GM18498 (cell line): ENCODE data around the gene PNPLA6.

Experiments
- ATAC-seq: cut with Tn5 transposase; IDR thresholded peaks from one replicate; pipeline ENCODE4 v1.9.1; 2021; ENCODE audit warnings: mild to moderate bottlenecking, moderate library complexity; ENCODE audit not compliant: unreplicated experiment

The PNPLA6 gene

GRCh38 chr19:7595466-7596133 is 60.1 kb downstream of the PNPLA6 start, which contains the start of gene CAMSAP3:
Gene CAMSAP3, plus strand, starts transcription at chr19:7595863. Its CDS starts 140 bp downstream, at chr19:7596003.
- ATAC-seq = peak; percentile 66

GRCh38 chr19:7596211-7596937 is 60.9 kb downstream of the PNPLA6 start:
- no peak for ATAC-seq

GRCh38 chr19:7597689-7598088 is 62.2 kb downstream of the PNPLA6 start:
- no peak for ATAC-seq

GRCh38 chr19:7598180-7598579 is 62.7 kb downstream of the PNPLA6 start:
- no peak for ATAC-seq

GRCh38 chr19:7600721-7601120 is 65.2 kb downstream of the PNPLA6 start:
- no peak for ATAC-seq

GRCh38 chr19:7602240-7602934 is 66.9 kb downstream of the PNPLA6 start:
- no peak for ATAC-seq

GRCh38 chr19:7602935-7603497 is 67.5 kb downstream of the PNPLA6 start:
- ATAC-seq = no peak

GRCh38 chr19:7603919-7604318 is 68.4 kb downstream of the PNPLA6 start:
- no peak for ATAC-seq

GRCh38 chr19:7605490-7606222 is 70.1 kb downstream of the PNPLA6 start:
- ATAC-seq = no peak

- no peak for ATAC-seq
These were observed 70.8 kb downstream of the PNPLA6 start for GRCh38 chr19:7606289-7606688.

- no peak for ATAC-seq
These were observed 71.8 kb downstream of the PNPLA6 start for GRCh38 chr19:7607212-7607873.

- ATAC-seq = no peak
These were observed 72.5 kb downstream of the PNPLA6 start for GRCh38 chr19:7607874-7608560.

- no peak for ATAC-seq
These were observed 75.1 kb downstream of the PNPLA6 start for GRCh38 chr19:7610491-7611240.
